Posterior vena cava (tissue), 2 donors: ENCODE data around the gene SGMS1. TPM values are rescaled to one million over a fixed set of nuclear protein-coding genes. Genes with fewer than 3 reads are reported as not detected.

ENCODE experiments used
- DNase-seq: peaks from one replicate; pipeline ENCODE4 v3.0.0-alpha.2; 2020; ENCODE audit warnings: low spot score
- intact Hi-C, 2 donors: fragments of 100-400 bp; cut with DNase I; formaldehyde crosslinking; loops; one replicate each; pipeline versions ENCODE4 v1.14.1 to v1.14.2; 2022 to 2023
- total RNA-seq, 2 donors: library from RNA; stranded (reverse); fragmentation: NEBNext Ultra II Directional; extraction: Animal tissue kit (Norgen Biotek cat#: 25700); gene quantifications; one replicate each; pipeline ENCODE4 v1.2.1, GENCODE V29; 2021
- donor health status: DM: yes; HTN: yes; CAD: no.
- donor health status: DM: yes; HTN: yes; CAD: no.

SGMS1 gene
- total RNA-seq, 2 donors from 2014 or later: 33.7 to 37.5 TPM

DNA sequence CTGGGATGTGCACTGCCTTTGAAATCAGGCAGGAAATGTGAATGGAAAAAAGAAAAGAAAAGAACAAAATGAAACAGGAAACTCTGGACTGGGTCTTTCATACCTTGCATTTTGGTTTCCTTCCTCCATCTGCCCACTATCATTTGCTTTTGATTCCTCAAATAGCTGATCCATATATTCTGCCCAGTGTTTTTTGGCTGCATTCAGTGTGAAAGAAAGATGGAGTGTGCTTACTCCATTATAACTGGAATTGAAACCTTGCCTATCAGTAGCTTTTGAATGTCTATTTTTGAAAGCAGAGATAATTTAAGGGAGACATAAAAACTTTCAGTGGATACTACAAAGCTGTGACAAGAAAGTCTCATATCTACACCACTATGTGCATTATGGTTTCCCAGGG lies 308.3 kb downstream of the SGMS1 start:
- no peak for DNase-seq
- intact Hi-C loops: no loop called here

DNA sequence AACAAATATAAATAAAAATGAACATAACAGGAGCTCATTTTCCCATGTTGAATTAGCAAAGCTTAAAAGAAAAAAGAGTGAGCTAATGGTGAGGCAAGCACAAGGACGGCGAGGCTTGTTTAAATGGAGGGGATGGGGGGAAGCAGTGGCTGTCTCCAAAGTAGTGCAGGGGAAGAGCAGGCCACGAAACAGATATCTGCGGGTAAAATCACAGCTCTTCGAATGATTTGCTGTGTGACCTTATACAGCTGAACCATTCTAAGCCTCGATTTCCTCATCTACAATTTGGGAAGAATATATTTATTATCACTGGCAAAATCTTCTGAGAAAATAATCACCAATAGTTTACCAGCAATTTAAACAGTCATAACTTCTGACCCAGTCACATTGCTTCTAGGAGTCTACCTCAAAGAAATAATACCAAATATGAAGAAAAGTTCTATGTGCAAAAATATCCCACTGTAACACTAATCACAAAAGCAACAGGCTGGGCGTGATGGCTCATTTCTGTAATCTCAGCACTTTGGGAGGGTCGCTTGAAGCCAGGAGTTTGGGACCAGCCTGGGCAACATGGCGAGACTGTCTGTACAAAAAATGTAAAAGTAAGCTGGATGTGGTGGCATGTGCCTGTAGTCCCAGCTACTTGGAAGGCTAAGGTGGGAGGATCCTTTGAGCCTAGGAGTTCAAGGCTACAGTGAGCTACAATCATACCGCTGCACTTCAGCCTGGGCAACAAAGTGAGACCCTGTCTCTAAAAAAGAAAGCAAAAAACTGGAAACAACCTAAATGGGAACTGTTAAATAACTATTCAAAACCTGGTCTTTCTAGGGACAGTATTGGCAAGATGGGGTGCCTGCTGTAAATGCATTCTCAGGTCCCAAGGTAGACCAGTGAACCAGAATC lies 309.3 kb downstream of the SGMS1 start:
- intact Hi-C loops: no loop called here

DNA sequence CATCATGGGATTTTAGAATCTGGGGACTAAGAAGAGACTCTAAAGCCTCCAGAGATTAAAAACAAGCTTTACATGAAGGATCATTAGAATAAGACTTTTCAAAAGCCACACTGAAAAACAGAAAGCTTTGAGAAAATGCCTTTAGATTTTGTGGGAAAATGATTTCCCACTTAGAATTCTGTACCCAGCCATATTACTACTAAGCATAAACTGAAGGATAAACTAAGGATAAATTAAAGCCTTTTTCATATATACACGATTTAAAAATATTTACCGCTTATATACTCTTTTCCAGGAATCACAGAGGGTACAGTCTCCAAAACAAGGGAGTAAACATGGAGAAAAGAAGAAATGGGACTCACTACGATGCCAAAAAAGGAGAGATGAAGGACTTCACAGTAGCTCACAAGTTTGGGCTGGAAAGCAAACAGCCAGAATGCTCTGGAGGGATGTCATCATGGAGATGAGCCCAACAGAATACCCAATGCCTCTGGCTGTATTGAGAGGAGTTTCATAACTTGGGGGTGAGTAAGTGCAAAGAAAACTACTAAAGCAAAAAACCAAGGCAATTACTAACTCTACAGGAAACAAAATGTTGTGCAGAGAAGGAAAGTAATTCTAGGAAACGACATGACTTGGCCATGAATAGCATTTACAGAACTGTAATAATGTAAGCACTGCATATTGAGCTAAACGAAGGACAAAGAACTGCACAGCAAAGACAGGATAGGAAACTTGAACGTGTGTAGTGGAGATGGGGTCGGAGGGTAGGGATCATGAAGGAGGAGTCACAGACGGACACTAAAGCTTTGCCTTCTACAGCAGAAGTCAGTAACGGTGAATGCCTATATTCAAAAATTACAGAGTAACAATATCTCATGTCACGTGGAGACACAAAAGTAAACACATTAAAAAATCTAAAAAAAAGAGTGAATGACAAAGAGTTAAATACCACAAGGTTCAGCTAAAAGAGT lies 311.0 kb downstream of the SGMS1 start:
- intact Hi-C loops: no loop called here
- DNase-seq: no peak

More for the DNA sequence above, 309.3 kb downstream of the SGMS1 start:
- DNase-seq: no peak

- intact Hi-C loops: no loop called here
Measured at GRCh38 chr10:50310560-50311174, 313.1 kb downstream of the SGMS1 start.

GRCh38 chr10:50309342-50309741 lies 314.4 kb downstream of the SGMS1 start:
- DNase-seq: no peak
- intact Hi-C loops: no loop called here

More at GRCh38 chr10:50310560-50311174, 313.1 kb downstream of the SGMS1 start:
- DNase-seq: no peak

DNA sequence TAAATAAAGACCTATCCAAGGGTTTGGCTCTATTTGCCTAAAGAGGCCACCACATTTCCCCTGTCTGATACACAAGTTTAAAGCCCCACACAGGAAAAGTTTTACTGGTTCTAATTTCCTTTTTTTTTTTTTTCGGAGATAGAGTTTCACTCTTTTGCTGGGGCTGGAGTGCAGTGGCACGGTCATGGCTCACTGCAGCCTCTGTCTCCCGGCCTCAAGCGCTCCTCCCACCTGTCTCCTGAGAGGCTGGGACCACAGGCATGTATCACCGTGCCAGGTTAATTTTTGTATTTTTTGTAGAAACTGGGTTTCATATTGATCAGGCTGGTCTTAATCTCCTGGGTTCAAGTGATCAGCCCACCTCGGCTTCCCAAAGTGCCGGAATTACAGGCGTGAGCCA lies 319.1 kb downstream of the SGMS1 start:
- no peak for DNase-seq
- intact Hi-C loops: no loop called here

DNA sequence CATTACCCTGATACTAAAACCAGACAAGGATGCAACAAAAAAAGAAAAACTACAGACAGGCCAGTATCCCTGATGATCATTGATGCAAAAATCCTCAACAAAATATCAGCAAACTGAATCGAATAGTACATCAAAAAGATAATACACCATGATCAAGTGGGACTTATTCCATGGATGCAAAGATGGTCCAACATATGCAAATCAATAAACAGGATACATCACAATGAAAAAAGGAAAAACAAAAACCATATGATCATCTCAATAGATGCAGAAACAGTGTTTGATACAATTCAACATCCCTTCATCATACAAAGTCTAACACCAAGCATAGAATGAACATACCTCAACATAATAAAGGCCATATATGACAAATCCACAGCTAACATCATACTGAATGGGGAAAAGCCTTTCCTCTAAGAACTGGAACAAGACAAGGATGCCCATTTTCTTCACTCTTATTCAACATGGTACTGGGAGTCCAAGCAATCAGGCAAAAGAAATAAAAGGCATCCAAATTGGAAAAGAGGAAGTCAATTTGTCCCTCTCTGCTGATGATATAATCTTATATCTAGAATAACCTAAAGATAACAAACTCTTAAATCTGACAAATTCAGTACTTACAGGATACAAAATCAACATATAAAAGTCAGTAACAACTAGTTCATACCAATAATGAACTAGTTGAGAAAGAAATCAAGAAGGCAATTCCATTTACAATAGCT lies 323.6 kb downstream of the SGMS1 start:
- no peak for DNase-seq
- intact Hi-C loops: no loop called here

DNA sequence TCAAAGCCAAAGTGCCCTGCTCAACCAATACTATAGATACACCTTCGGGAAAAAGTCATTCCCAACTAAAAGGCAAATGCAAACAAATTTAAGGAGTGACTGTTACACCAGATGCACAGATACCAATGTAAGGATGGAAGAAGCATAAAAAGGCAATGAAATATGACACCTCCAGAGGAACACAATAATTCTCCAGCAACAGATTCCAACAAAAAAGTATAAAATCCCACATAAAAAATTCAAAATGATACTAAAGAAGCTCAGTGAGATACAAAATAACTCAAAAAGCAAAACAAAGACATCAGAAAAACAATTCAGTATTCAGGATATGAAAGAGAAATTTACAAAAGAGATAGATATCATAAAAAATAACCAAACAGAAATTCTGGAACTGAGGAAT lies 328.4 kb downstream of the SGMS1 start:
- no peak for DNase-seq
- intact Hi-C loops: no loop called here

- DNase-seq: no peak
- intact Hi-C loops: no loop called here
Measured at GRCh38 chr10:50294582-50294981, 329.2 kb downstream of the SGMS1 start.

DNA sequence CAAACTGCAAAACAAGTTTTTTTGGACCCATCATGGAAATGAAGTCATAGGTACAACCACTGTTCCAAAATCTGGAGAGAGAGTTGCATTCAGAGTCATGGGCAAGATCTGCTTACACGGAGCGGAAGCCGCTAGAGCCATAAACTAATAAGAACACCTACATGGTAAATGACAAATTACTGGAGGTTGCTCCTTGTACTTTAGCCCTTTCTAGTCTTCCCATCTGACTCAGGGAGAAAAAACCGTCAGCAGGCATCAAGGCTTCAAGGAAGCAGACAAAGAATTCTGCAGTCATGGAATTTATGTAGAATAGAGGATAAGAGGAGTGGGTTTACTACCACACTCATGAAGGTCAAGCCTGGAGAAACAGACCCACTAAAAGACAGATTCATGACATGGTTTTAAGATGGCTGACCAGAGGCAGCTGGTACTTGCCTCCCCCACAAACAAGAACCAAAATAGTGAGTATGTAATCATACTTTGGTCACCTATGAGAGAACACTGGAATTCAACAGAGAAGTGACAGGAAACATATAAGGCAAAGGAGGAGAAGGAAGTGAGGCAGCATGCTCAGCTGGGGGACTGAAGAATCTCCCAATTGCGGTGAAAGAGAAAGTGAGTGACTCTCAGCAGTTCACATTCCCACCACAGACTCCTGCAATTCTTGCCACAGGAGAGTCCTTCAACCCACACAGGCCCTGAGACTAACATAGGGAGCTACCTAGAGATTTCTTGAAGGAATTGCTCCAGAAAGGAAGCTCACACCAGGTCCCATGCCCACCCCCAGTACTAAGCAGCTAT lies 330.0 kb downstream of the SGMS1 start:
- intact Hi-C loops: no loop called here
- no peak for DNase-seq

- intact Hi-C loops: no loop called here
- no peak for DNase-seq
Measured at GRCh38 chr10:50291261-50291850, 332.4 kb downstream of the SGMS1 start.

DNA sequence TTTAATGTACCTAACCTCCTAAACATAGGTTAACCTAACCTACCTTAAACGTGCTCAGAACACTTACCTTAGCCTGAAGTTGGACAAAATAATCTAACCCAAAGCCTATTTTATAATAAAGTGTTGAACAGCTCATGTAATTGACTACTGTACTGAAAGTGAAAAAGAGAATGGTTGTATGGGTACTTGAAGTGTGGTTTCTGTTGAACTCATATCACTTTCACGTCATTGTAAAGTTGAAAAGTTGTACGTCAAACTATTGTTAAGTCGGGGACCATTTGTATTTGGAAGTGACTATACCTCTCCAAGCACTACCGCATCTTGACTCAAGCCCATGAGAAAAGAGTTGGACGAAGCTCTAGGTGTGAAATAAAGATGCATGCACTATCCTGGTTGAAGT lies 334.6 kb downstream of the SGMS1 start:
- DNase-seq: no peak
- intact Hi-C loops: no loop called here

GRCh38 chr10:50286996-50287803 lies 336.6 kb downstream of the SGMS1 start:
- no peak for DNase-seq
- intact Hi-C loops: no loop called here

DNA sequence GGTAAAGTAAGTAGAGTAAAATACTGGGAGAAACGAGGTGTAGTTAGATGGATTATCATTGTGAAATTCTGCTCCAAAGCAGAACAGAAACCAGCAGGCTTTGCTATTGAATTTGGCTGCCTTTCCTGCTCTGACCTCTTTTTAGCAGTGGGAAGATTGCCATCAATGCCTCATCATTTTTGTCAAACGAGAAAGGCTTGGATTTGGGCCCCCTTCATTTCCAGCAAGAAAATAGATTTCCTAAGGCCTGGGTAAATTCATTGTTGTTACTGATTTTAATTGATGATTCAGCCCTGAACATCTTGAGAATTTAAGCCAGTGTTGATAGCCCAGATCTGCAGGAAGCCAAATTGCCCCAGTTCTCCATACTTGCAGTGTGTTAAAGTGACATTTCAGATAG lies 337.2 kb downstream of the SGMS1 start:
- no peak for DNase-seq
- intact Hi-C loops: no loop called here

DNA sequence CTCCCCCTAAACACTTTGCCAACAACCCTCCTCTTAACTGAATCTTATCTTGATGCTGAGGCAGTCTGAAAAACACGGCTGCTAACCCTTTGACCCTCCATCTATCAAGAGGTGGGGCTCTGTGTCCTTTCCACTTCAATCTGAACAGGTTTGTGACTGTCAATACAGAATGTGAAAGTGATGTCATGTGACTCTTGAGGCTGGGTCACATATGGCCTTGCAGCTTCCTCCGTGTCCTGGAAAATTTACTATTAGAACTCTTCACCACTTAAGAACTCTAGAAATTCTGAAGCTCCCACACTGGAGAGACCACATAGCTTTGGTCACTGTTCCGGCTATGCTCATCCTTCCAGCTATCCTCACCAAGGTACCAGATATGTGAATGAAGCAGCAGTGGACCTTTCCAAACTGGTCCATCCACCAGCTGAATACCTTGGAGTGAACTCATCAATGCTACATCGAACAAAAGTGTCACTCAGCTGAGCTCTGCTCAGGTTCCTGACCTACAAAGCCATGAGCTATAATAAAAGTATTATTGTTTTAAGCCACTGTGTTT lies 341.7 kb downstream of the SGMS1 start:
- intact Hi-C loops: no loop called here
- DNase-seq: no peak

DNA sequence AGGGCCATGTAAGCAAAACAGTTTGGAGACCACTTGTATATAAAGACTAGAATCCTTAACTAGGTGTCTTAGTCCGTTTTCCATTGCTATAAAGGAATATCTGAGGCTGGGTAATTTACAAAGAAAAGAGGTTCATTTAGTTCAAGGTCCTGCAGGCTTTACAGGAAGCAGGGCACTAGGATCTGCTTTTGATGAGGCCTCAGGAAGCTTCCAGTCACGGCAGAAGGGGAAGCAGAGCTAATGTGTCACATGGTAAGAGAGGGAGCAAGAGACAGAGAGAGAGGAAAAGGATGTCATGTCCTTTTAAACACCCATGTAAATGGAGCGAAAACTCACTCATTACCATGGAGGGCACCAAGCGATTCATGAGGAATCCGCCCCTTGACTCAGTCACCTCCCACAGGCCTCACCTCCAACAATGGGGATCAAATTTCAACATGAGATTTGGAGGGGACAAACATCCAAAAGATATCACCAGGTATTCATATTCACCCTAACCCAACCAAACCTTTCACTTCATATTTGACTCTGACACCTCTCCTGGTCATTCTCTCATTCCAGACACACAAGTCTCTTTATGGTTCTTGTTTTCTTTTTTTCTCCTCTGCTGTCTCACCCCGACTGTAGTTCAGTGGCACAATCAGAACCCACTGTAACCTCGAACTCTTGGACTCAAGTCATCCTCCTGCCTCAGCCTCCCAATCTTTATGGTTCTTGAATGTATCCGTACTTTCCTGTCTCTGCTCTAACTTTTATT lies 342.4 kb downstream of the SGMS1 start:
- no peak for DNase-seq
- intact Hi-C loops: no loop called here
